Measurements from ENCODE around the gene ANXA6. TPM values are rescaled to one million over a fixed set of nuclear protein-coding genes. Genes with fewer than 3 reads are reported as not detected.
A peak's percentile ranks its signal among the peaks of the same experiment; 100 is the strongest.

The ANXA6 gene
- total RNA-seq, 1 experiment from 2014 or later, result 385 TPM

DNA sequence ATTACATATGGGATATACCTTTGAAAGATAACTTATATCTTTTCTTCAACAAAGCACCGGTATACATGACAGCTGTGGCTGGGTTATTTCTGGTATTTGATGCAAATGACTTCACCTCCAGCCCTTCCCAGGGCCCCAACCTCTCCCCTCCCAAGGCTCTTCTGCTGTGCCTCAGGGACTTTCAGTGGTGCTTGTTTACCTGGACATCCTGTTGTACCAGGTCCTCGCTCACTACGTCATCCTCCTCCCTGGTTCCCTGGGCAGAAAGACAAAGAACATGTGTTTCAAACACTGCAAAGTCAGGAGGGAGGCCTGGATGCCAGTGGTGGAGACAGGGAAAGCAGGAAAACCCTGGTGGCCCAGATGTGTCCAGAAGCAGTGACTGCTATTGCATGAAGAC lies 23.4 kb downstream of the ANXA6 start:
- DNase-seq, result no peak
- H3K4me3 ChIP-seq, result no peak overlapping the region
- peaks cover 97% of the 10 kb centered on the region for H3K36me3 ChIP-seq
- no peaks in the 10 kb centered on the region for H3K4me1 ChIP-seq
- no peaks in the 10 kb centered on the region for H3K9me3 ChIP-seq (replicated peaks)
- no peak overlapping the region for H3K27ac ChIP-seq
- H3K27me3 ChIP-seq, result no peaks in the 10 kb centered on the region

DNA sequence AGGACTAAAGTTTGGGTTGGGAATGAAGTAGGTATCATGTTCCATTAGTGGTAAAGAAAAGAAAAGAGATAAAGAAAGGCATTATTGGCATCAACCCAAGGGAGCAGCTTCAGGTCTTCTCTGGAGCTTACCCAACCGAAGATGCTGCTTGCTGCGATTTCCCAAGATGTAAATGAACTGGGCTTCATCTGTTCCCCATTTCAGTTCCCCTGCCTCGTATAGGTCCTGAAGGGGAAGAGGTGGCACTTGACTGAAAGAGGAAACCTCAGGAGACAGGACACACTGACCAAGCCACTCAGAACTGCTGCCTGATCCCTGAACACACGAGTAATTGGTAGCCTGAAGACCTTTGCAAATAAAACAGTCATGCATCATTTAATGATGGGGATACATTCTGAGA lies 24.6 kb downstream of the ANXA6 start:
- Histone ChIP-seq H3K9me3 (replicated peaks) (no peaks in the 10 kb centered on the region), H3K36me3 (peaks cover 97% of the 10 kb centered on the region), H3K27ac (no peak overlapping the region), H3K4me3 (no peak overlapping the region), H3K27me3 (no peaks in the 10 kb centered on the region), H3K4me1 (no peaks in the 10 kb centered on the region)
- DNase-seq, result no peak

DNA sequence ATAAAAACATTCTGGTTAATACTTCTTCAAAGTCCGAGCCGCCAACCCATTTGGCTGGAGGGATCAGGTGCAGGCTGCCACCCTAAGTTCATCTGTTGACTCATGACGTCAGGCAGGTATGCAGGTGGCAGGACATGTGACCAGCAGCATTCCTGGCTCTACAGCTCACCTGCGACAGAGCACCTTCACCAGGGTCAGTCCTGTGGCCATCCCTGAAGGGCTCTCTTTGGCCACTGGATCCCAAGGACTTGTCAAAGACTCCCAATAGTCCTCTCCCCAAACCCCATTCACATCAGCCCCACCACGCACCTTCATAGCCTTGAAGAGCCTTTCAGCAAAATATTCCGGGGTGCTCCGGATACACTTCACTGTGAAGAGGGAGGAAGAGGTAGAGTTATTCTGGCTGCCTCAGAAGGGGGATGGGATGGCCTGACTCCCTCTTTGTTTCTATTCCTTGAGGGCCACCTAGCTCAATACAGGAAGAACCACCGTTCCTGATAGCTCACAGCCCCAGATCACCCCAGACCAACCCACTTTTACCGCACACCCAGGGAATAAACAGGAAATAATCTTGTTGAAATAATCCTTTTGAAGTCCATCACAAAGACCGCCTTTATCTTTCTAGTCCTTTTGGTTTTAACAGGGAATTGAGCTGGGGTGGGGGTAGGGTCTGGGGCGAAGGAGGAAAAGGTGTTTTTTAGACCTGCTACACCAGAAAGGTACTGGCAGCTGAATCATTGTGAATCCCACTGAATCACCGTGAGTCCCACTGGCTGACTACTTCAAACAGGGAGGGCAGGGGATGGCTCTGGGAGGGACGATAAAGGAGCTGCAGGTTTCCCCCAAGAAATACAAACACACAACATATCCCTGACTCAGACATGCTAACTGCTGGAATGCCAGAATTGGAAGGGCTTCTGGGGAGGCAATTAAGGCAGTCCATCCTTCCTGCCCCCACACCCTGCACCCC lies 26.4 kb downstream of the ANXA6 start:
- H3K27me3 ChIP-seq, result no peaks in the 10 kb centered on the region
- no peak overlapping the region for H3K4me3 ChIP-seq
- no peaks in the 10 kb centered on the region for H3K4me1 ChIP-seq
- no peak for DNase-seq
- H3K27ac ChIP-seq, result no peak overlapping the region
- peaks cover 97% of the 10 kb centered on the region for H3K36me3 ChIP-seq
- H3K9me3 ChIP-seq (replicated peaks), result no peaks in the 10 kb centered on the region

DNA sequence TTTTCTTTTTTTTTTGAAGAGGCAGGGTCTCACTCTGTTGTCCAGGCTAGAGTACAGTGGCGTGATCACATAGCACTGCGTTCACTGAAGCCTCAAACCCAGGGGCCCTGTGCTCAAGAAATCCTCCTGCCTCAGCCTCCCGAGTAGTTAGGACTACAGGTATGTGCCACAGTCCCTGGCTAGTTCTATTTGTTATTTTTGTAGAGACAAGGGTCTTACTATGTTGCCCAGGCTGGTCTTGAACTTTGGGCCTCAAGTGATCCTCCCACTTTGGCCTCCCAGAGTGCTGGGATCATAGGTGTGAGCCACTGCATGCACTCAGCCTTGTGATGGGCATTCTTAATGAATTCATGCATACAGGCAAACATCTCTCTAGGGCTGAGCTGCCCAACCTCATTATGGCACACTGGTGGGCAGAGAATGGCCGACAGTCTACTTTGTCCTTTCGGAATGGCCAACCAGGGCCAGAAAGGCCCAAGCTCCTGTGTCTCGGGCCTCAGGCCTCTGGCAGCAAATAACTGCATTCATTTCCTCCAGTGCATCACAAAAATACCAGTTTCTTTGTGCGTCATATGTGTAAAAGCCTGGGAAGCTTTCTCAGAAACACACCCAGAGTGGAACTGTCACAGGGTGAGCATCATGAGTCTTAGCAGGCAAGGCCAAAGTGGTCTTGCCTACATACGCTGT lies 27.2 kb downstream of the ANXA6 start:
- peaks cover 97% of the 10 kb centered on the region for H3K36me3 ChIP-seq
- no peaks in the 10 kb centered on the region for H3K27me3 ChIP-seq
- H3K4me3 ChIP-seq, result no peak overlapping the region
- no peaks in the 10 kb centered on the region for H3K4me1 ChIP-seq
- no peaks in the 10 kb centered on the region for H3K9me3 ChIP-seq (replicated peaks)
- no peak for DNase-seq
- no peak overlapping the region for H3K27ac ChIP-seq

DNA sequence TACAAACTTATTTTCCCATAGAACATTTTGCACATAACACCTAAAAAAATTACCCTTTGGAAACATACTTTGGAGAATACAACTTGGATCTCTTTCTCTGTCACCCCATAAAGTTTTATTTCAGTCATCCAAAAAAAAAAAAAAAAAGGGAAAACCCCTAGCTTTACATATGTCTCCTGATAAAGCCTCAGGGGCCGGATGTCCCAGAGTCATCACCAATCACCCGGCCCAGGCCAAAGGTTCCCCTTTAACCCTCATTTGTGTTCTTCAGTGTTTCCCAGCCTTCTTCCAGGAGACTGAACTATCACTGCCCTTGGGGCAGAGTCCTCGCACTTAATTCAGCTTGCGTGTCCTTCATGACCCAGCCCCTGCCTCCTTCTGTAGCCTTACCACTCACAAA lies 28.8 kb downstream of the ANXA6 start:
- no peaks in the 10 kb centered on the region for H3K4me1 ChIP-seq
- no peaks in the 10 kb centered on the region for H3K9me3 ChIP-seq (replicated peaks)
- no peaks in the 10 kb centered on the region for H3K27me3 ChIP-seq
- no peak overlapping the region for H3K4me3 ChIP-seq
- H3K27ac ChIP-seq, result no peak overlapping the region
- H3K36me3 ChIP-seq, result peaks cover 93% of the 10 kb centered on the region
- no peak for DNase-seq

DNA sequence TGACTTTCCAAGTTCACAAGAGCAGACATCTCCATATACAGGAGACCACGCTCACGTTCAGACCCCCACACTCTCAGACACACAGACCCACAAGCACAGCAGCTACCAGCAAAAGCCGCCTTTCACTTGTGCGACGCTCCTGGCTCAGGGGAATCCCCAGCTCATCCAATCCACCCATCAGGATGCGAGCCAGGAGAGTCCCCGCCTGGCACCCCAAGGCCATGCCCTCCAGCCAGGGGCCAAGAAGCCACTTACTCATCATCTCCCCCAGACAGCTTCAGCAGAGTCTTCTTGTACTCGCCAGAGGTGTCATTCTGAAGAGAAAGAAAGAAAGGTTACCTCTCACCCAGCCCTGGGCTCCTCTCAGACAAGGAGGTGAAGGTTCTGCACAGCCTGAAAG lies 29.7 kb downstream of the ANXA6 start:
- Histone ChIP-seq H3K4me1 (no peaks in the 10 kb centered on the region), H3K4me3 (no peak overlapping the region), H3K27ac (no peak overlapping the region), H3K9me3 (replicated peaks) (no peaks in the 10 kb centered on the region), H3K36me3 (peaks cover 93% of the 10 kb centered on the region), H3K27me3 (no peaks in the 10 kb centered on the region)
- DNase-seq, result no peak

DNA sequence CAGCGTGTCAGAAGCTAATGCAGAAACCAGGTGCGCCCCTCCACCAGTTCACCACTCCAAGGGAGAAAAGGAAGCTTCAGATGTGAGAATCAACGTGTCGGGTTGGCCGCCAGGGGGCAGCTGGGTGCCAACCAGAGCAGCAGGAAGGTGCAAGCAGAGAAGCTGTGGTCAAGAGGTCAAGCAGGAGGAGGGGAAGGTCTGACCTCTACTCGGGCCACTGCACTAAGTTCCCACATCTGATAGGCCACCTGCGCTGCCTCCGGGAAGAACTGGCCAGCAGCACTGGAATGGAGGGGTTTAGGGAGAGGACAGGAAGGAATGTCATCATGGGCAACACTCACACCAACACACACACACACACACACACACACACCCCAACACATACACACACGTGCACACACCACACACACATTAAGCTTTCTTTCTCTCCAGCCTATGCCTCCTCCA lies 31.4 kb downstream of the ANXA6 start:
- Histone ChIP-seq H3K27me3 (no peaks in the 10 kb centered on the region), H3K36me3 (peaks cover 93% of the 10 kb centered on the region), H3K4me3 (no peak overlapping the region), H3K9me3 (replicated peaks) (no peaks in the 10 kb centered on the region), H3K4me1 (no peaks in the 10 kb centered on the region), H3K27ac (no peak overlapping the region)
- DNase-seq, result no peak

DNA sequence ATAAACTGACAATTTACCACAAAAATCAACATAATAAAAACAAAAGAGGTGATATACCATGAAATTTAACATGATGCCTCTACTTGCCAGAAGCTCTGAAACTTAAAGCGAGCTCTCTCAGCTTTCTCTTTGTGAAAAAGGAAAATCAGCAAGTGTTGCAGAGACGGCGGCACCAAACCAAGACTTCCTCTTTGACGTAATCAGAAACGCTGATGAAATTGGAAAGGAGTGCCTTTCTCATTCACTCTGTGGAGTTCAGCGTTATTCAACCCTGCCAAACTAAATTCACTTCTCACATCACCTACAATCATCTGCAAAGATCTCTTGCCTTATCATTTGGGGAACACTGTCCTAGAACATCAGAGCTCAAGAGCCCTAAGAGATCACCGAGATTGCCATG lies 32.2 kb downstream of the ANXA6 start:
- Histone ChIP-seq H3K27me3 (no peaks in the 10 kb centered on the region), H3K9me3 (replicated peaks) (no peaks in the 10 kb centered on the region), H3K4me1 (no peaks in the 10 kb centered on the region), H3K27ac (no peak overlapping the region), H3K36me3 (peaks cover 91% of the 10 kb centered on the region), H3K4me3 (no peak overlapping the region)
- no peak for DNase-seq

DNA sequence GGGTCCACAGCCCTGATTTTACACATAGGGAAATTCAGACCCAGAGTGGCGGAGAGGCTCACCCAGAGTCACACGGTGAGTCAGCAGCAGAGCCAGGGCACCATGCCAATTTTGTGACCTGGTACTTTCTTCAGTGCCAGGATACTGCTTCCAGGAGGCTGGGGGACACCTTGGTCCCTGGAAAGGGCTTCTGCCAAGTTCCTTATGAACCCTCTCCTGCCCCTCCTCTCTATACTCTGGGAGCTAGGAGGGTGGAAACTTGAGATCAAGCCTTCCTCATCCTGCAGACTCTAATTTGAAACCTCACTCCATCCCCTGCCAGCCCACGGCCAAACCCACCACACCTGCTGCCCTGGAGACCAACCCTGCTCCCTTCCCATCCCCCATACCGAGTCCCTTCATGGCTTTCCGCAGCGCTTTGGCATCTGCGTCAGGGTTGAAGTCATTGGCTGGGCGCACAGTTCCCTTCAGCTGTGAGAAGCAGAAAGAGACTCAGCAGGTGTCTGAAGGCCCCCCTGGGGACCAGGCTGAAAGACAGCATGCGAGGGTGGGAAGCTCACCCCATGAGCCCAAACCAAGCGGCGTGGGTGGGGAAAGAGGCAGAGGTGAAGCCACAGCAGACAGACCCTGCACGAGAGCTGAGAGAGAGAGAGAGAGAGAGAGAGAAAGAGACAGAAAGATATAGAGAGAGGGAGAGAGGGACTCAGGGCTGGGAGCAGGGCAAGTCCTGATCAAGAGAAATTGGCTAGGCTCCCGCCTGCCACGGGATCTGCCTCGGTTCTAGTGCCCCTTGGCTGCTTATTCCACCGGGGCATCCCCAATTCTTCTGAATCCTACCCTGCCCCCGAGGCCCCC lies 33.5 kb downstream of the ANXA6 start:
- Histone ChIP-seq H3K36me3 (peaks cover 89% of the 10 kb centered on the region), H3K4me1 (no peaks in the 10 kb centered on the region), H3K9me3 (replicated peaks) (no peaks in the 10 kb centered on the region), H3K27ac (no peak overlapping the region), H3K4me3 (no peak overlapping the region), H3K27me3 (no peaks in the 10 kb centered on the region)
- no peak for DNase-seq

DNA sequence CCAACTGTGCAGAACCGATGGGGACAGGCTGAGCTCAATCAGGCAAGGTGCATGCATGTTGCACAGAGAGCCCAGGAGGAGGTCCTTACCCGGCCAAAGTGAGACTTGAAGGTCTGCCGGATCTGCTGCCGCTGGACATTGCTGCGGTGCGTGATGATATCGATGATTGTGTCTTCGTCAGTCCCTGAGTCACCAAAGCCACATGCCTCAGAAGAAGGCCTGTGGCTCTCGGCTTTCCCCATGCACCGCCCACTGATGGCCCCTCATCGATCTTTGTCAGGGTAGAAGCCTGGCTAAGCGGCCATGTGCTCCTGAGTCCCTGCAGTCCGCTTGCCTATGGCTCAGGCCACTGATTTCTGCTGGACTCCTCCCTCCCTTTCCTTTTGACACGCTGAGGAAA lies 34.8 kb downstream of the ANXA6 start:
- Histone ChIP-seq H3K36me3 (peaks cover 90% of the 10 kb centered on the region), H3K4me3 (no peak overlapping the region), H3K4me1 (no peaks in the 10 kb centered on the region), H3K27ac (no peak overlapping the region), H3K9me3 (replicated peaks) (no peaks in the 10 kb centered on the region), H3K27me3 (no peaks in the 10 kb centered on the region)
- DNase-seq, result no peak

DNA sequence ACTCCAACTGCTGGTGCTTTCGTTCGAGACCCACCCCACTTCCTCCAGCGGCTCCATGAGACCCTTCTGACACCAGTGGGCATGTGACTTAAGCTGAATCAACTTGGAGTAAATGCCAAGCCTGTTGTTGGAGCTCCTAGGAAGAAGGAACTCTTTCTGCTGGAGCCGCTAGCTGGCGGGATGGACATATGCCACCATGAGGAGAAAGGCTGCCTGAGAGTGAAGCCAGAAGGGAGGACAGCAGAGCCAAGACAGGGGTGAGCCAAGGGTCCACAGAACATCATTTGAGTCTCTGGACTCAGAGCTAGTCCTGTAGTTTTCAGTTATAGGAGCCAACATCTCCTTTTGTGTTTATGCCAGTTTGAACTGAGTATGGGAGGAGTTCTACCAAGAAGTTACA lies 35.9 kb downstream of the ANXA6 start:
- no peak for DNase-seq
- H3K27me3 ChIP-seq, result no peaks in the 10 kb centered on the region
- H3K36me3 ChIP-seq, result peaks cover 84% of the 10 kb centered on the region

DNA sequence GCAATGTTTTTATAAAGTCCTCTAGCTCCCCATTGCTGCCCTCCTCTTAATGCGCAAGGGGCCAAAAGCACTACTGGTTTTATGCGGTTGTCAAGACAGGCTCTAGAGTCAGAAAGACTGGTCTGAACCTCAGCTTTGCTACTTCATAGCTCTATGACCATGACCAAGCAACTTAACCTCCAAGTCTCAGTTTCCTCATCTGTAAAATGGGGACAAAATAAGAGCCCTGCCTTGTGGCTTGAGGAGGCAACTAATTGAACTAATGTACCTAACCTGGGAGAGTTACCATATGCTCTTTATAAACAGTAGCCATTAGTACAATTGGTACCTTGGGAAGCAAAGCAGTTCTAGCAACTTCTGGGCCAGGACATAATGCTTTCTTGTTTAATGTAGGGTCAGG lies 36.5 kb downstream of the ANXA6 start:
- no peak for DNase-seq
- peaks cover 78% of the 10 kb centered on the region for H3K36me3 ChIP-seq

More for the DNA sequence above, 35.9 kb downstream of the ANXA6 start:
- Histone ChIP-seq H3K27ac (no peak overlapping the region), H3K4me3 (no peak overlapping the region), H3K9me3 (replicated peaks) (no peaks in the 10 kb centered on the region), H3K4me1 (no peaks in the 10 kb centered on the region)

DNA sequence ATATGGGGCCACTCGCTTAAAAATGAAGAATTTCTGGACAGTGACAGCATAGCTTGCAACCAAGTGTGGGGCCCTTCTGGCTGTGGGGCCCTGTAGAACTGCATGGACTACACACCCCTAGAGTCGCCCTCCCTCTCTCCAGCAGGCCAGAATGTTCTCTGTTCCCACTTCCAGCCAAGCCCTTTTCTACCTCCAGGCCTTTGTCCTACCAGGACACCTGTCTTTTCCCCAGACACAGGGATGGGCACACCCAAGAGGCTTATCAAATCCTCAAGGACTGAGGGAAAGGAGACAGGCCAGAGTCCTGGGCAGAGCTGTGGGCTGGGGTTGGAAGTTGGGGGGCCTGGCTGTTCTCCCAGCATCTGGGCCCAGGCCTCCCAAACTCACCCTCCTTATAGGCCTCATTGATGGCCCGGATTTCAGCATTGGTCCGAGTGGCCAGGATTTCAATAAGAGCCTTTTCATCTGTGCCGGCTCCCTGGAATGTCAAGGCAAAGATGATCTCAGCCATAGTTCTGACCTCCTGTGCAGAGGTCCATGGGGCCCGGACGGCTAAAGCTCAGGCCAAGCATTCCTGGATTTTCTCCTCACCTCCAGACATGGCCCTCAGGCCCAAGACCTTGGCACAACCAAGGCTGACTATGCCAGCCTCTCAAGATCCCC lies 38.5 kb downstream of the ANXA6 start:
- no peak overlapping the region for H3K4me3 ChIP-seq
- peaks cover 78% of the 10 kb centered on the region for H3K36me3 ChIP-seq

More for the DNA sequence above, 36.5 kb downstream of the ANXA6 start:
- H3K27ac ChIP-seq, result no peak overlapping the region
- H3K27me3 ChIP-seq, result no peaks in the 10 kb centered on the region
- no peaks in the 10 kb centered on the region for H3K9me3 ChIP-seq (replicated peaks)
- H3K4me3 ChIP-seq, result no peak overlapping the region
- no peaks in the 10 kb centered on the region for H3K4me1 ChIP-seq

DNA sequence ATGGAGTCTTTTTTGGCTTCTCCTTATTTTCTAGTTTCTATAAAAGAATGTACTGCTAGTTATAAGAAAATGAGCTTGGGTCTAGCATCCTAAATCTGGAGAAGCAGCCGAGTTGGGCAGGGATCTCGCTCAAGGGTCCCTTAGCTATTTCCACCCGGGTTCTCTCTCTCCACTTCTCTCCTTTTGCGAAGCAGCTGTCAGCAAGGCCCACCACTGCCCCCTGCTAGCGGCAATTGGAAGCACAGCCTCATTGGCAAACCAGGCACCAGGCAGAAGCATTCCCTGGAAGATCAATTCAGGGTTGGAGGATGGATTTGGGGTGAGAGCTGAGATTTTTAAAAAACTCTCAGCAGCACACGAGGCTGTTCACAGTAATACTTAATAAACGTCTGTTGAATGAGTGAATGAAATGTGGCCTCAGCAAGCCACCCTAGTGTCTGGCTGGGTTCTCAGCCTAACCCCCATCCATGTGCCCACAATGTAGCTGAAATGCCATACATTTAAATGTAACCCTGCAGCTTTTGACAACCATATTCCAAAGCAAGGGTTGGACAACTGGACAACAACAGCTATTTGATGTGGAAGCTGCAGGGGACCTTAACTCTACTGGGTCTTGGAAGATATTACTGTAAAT lies 42.2 kb downstream of the ANXA6 start:
- H3K36me3 ChIP-seq, result peaks cover 79% of the 10 kb centered on the region
- peak; percentile 65 to 79 for DNase-seq
- H3K27me3 ChIP-seq, result no peaks in the 10 kb centered on the region
- no peak overlapping the region for H3K27ac ChIP-seq
- H3K9me3 ChIP-seq (replicated peaks), result no peaks in the 10 kb centered on the region
- H3K4me1 ChIP-seq, result no peaks in the 10 kb centered on the region
- H3K4me3 ChIP-seq, result no peak overlapping the region

More for the DNA sequence above, 38.5 kb downstream of the ANXA6 start:
- DNase-seq, result no peak
- Histone ChIP-seq H3K27me3 (no peaks in the 10 kb centered on the region), H3K27ac (no peak overlapping the region), H3K4me1 (no peaks in the 10 kb centered on the region), H3K9me3 (replicated peaks) (no peaks in the 10 kb centered on the region)
